Activated effector memory CD4-positive, alpha-beta T cell treated with Interleukin-2 at 50 U/mL for 16 hours (primary cell): ENCODE measurements around the gene WWC2.

Experiments used
- DNase-seq: peaks from one replicate; pipeline ENCODE4 v3.0.0-alpha.2; 2020

WWC2 gene

GRCh38 chr4:183211533-183211932 lies 112.5 kb downstream of the WWC2 start:
- DNase-seq = no peak

DNA sequence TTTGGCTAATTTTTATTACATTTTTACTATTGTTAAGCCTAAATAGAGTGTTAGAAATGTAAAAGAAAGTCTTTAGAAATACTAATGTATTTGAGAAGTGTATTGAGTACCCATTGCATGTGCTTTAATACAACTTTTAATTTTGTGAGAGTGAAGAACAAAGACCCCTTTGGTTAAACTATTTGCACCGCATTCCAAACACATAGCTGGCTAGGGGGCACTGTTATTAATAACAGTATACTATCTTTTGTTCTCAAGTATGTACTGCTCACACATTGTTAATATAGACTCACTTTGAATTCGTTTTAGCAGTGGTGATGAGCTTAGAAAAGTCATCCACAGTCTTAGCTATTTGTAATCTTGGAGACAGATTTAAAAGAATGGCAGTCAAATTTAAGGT lies 114.9 kb downstream of the WWC2 start:
- DNase-seq = no peak

- DNase-seq = no peak
Measured at GRCh38 chr4:183214912-183215488, 115.9 kb downstream of the WWC2 start.

DNA sequence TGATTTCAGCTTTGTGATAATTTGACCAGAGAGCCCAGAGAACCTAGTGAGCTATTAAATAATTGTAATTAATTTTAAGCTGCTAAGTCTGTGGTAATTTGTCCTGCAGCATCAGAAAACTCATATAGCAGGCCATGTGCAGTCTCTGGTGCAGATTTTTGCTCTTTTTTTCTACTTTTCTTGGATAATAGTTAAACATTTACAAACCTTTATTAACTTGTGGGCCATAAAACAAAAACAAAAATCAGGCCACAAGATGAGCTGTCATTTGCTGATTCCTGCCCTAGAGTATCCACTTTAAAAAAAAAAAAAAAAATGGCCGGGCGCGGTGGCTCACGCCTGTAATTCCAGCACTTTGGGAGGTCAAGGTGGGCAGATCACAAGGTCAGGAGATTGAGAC lies 121.2 kb downstream of the WWC2 start:
- no peak for DNase-seq

GRCh38 chr4:183223053-183223452 lies 124.0 kb downstream of the WWC2 start:
- DNase-seq = no peak

- no peak for DNase-seq
Measured at GRCh38 chr4:183229397-183229796, 130.3 kb downstream of the WWC2 start.

- DNase-seq = no peak
Measured at GRCh38 chr4:183240581-183241321, 141.7 kb downstream of the WWC2 start.

DNA sequence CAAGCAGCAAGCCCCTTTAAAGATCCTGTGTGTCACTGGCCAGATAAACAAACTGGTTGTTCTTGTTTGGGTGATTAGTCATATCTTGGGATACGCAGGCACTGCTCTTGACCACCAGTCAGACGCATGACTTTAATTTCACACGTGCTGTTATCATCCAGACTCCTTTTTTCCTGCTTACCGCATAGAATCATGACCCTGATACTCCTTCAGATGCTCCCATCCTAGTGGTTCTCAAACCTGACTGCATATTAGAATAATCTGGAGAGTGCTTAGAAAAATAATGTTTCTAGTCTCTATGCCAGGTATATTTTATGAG lies 142.2 kb downstream of the WWC2 start:
- DNase-seq = no peak

GRCh38 chr4:183241721-183242151 lies 142.7 kb downstream of the WWC2 start:
- DNase-seq = no peak

DNA sequence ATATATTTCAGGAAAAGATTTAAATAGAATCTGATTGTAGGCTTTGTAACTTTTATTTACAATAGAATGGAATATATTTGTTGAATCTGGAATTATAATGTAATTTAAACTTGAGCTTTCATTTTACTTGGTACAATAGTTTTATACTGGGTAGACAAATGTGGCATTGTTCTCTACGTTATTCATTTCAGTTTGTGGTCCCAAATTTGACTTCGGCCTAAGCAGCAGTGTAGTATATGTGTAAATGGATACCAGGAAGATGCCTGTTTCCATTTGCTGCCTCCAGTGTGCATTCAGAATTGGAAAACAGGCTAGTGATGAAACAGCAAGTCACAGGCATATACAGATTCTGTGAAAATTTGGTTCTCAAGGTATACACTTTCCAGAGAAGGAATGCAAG lies 143.2 kb downstream of the WWC2 start:
- no peak for DNase-seq

GRCh38 chr4:183244019-183244418 lies 145.0 kb downstream of the WWC2 start:
- no peak for DNase-seq

DNA sequence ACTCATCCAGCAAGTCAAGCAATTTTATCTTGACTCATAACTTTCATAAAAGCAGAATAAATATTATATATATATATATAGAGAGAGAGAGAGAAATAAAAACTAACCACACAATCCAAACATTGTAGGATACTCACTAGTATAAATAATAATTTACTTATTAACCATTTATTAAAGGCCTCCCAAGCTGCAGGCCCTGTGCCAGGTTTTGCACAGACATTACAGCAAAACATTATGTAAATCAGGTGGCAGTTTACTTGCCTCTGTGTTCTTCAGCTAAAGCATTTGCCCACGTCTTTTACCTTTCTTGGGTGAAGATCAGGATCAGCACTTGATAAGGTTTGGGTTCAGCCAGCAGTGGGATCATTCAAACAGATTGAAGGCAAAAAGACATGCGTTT lies 145.4 kb downstream of the WWC2 start:
- no peak for DNase-seq

DNA sequence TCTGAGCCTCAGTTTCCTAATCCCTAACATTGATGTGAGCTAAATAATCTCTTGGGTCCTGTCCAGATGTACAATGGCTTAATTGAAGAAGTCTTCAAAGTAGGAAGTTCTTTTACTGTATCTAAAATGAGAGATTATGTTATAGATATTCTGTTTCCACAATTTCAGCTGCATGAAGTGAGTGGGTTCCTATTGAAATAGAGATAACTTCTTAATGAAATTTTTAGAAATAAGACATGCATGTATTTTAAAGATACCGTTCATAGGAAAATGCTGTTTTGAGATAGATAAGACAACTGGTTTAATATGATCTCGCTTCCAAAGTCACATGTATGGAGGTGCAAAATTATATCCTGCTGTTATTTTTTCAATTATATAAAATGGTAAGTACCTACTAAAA lies 149.1 kb downstream of the WWC2 start:
- DNase-seq = no peak

GRCh38 chr4:183249854-183250253 lies 150.8 kb downstream of the WWC2 start:
- DNase-seq = no peak

- DNase-seq = no peak
Measured at GRCh38 chr4:183250831-183251230, 151.8 kb downstream of the WWC2 start.

DNA sequence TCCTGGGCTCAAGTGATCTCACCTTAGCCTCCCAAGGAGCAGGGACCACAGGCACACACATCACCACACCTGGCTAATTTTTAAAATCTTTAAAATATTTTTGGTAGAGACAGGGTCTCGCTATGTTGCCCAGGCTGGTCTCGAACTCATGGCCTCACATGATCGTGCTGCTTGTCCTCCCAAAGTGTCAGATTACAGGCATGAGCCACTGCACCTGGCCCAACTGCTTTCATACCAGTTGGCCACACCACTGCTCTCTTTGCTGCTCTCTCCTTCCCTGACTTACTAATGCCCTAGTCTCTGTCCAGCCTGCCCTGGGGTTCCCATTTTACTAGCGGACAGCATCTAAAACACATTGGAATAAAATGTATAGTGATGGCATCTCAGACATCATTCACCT lies 153.9 kb downstream of the WWC2 start:
- no peak for DNase-seq

DNA sequence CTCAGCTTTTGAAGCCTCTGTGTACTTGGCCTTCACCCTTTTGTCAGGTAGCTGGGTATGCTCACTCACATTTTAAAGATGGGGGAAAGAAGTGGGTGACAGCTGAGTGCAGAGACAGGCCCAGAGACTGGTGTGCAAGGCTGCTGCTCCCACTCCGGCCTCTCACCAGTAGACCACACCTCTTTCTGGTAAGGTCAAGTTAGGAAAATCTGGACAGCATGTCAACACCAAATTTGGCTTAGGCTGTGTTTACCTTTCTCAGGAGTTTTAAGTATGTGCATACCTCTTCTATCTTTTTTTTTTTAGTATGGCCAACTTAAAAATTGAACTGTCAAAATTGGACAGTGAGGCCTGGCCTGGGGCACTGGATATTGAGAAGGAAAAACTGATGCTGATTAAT lies 154.4 kb downstream of the WWC2 start:
- no peak for DNase-seq

GRCh38 chr4:183254162-183254561 lies 155.1 kb downstream of the WWC2 start:
- no peak for DNase-seq

- no peak for DNase-seq
Measured at GRCh38 chr4:183255487-183255886, 156.4 kb downstream of the WWC2 start.

GRCh38 chr4:183256343-183256742 lies 157.3 kb downstream of the WWC2 start:
- no peak for DNase-seq

GRCh38 chr4:183256756-183257385 lies 157.8 kb downstream of the WWC2 start:
- peak; percentile 9 for DNase-seq

DNA sequence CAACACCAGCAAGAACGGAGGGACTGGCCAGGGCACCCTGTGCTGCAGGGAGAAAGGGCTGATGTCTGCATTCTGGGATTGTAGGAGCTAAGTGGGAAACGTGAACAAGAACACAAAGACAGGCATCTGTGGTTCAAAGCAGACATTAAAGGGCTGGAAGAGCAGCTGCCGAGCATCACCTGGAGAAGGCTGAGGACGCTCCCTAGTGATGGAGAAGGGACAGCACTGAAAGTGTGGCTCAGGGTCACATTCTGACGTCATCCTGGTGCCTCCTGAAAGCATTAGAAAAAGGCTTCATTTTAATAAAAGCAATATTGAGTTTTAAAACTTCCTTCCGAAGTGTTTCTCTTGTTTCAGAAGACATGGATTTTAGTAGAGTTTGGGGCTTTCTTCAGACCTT lies 158.8 kb downstream of the WWC2 start:
- DNase-seq = no peak

GRCh38 chr4:183260491-183261151 lies 161.6 kb downstream of the WWC2 start:
- DNase-seq = no peak
